HG03521 (cell line): ENCODE measurements around the gene MAFG.

Experiments
- ATAC-seq: cut with Tn5 transposase; IDR thresholded peaks from one replicate; pipeline ENCODE4 v1.9.1; 2021; ENCODE audit warnings: mild to moderate bottlenecking, moderate library complexity; ENCODE audit not compliant: unreplicated experiment

The MAFG gene

DNA sequence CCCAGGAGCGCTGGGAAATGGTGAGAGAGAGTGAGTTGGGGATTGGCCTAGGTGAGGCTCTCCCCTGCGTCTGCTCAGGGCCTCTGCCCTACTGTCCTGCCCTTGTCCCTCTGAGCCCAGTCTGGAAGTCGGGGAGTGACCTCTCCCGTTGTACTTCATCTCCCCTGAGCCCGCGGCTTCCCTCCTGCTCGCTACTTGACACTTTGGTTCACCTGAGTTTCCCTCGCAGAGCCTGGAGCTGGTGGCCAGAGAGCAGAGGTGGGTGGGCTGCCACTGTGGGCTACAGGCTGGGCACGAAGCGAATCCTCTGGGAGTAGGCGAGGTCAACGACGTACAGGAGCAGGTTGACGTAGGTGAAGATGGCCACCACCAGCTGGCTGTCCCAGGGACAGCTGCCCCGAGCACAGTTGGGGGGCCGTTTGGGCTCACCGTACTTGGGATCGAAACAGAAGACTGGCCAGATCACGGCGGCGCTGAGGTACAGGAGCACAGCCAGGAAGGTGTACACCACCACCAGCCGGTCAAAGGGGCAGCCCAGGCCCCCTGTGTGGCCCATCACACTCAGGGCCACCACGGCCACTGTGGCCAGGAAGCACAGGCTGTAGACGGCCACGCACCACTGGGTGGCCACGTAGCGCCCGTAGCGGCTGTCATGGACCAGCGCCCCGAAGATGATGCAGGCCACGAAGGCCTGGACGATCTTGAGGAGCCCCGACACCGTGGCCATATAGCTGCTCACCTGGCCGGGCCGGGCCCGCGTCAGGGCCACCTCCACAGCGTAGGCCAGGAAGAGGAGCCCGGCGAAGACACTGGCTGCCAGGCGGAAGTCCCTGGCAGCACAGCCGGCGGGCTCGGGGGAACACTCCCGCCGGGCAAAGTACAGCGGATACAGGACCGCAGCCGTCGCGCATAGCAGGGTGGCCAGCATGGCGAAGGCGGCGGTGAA lies 13.3 kb upstream of the MAFG start:
- ATAC-seq: no peak

- ATAC-seq: no peak
Measured at GRCh38 chr17:81939881-81940385, 12.4 kb upstream of the MAFG start.

- ATAC-seq: no peak
Measured at GRCh38 chr17:81939218-81939617, 11.7 kb upstream of the MAFG start.

DNA sequence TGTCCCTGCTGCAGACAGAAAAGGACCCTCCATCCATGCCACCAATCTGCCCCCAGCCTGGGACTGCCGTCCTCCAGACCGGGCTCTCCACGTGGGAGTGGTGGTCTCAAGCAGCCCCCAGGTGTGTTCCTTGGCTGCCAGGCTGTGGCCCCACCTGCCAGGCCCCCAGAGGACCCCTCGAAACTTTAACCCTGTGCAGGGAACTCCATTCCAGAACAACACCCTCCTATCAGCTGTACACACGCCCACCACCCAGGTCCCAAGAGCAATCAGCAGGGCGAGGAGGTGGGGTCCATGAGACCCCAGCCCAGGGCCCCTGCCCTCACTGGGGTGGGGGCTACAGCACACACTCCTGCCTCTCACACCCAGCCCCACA lies 8.2 kb upstream of the MAFG start:
- ATAC-seq: no peak

DNA sequence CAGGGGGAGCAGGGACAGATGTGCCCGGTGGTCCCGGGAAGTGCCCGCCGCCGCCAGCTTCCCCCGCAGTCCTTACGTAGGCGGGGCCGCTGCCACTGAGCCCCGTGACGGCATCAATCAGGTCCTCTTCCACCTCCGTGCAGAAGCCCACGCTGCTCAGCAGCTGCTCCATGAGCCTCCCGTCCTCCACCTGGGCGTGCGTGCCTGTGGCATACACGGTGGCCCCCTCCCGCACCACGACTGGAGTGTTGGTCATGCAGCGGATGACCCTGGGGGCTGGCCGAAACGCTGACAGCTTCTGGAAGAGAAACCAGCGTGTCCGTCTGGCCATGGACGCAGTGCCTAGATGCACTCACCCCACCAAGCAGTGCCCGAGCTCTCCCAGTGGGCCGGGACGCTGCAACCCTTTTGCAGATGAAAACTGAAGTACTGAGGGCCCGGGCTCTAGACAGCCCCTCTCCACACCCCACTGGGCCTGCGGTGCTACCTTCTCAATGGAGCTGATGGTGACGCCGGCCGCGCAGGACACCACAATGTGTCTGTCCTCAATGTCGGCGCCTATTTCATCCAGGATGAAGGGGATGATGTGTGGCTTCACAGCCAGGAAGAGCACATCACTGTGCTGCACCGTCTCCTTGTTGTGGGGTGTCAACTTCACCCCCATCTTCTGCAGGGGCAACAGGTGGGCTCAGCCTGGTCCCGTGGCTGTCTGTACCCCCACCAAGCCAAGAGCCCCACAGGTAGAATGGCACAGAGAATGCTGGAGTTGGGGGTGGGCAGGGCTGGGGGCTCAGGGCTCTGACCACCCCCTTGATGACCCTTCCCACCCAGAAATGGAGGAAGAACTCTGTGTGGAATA lies 7.5 kb upstream of the MAFG start:
- no peak for ATAC-seq

GRCh38 chr17:81934098-81934757 lies 6.7 kb upstream of the MAFG start:
- no peak for ATAC-seq

- ATAC-seq: no peak
Measured at GRCh38 chr17:81933178-81933699, 5.7 kb upstream of the MAFG start.

DNA sequence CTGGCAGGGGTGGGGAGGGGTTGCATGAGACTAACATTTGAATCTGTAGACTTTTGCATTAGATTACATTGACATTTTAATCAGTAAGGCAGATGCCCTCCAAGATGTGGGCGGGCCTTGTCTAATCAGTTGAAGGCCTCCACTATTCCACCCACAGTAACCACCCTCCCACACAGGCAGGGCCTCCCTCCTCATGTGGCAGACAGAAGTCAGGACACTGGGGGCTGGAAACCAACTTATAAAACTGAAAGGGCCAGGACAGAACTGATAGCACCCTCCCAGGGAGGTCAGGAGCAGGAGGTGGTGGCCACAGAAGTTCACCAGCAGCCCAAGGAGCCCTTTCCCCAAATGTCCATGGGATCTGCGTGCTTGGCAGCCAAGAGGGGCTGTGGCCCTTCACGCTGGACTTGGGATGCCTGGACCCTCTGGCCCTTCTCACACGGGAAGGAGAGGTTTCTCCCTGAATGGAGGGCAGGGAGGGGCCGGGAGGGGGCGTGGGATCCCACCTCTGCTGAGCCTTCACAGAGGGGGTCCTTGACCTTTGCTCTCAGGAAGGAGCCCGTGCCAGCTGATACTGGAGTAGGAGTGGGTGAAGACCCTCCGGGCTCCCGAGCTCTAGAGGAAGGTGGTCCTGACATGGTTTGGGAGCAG lies 4.9 kb upstream of the MAFG start:
- ATAC-seq: no peak

DNA sequence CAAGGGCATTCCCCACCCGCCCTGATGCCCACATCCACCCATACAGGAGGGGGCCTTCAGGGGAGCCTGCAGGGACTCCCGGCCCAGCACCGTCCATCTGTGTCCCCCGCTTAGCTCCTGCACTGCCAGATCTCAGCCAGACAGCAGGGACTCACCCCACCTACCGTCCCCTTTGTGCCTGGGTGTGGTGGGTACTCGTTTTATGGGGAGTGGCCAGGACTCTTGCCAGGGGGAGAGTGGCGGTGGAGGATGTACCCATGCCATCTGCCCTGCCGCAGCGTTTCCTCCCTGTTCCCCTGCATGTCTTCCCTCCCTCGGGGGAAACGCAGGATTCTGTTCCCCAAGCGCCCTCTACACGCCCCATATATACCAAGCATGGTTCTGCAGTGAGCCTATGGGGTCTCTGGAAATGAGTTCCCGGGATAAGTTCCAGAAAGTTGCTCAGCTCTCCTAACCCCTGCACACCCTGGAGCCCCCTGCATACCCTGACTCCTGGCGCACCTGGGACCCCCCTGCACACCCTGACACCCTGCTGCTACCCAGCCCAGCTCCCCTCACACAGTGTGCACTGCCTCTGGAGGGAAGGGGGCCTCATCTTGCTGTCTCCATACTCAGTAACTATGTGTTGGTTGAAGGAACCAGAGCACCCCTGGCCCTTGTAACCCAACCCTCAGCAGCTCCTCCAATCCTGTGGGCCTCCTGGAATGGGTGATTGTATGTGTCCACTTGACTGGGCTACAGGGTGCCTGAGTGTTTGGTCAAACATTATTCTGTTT lies 4.2 kb upstream of the MAFG start:
- no peak for ATAC-seq

GRCh38 chr17:81931189-81931556 lies 3.6 kb upstream of the MAFG start:
- no peak for ATAC-seq

GRCh38 chr17:81930142-81931125 lies 2.9 kb upstream of the MAFG start:
- ATAC-seq: no peak

DNA sequence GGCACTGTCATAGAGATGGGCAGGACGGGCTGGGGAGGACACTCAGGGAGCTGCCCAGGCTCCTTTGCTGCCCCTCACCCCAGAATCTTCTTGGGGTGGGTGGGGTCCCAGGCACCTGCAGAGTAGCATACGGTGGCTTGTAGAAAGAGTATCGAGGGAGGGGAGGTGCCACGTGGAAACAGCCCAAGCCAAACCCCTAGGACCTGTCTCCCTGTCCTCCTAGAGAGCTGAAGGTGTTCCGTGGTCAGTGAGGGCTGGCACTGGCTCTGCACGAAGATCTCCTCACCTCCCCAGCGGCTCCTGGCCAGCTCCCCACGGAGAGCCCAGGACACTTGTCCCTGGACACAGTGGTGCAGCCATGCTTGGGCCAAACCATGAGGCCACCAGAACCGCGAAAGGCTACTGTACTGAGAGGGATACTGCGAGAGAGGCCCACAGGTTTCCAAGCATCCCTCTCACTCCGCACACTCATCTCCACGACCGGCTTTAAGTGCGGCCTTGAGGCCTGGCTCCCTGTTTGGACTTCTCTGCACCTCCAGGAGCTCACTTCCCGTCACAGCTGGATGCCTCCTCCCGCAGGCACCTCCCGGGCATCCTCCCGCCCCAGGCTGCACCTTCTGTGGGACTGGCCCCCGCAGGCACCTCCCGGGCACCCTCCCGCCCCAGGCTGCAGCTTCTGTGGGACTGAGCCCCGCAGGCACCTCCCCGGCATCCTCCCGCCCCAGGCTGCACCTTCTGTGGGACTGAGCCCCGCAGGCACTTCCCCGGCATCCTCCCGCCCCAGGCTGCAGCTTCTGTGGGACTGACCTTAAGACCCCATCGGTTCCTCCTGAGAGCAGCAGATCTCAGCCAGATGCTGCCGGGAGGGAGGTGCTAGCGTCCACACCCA lies 2.0 kb upstream of the MAFG start:
- no peak for ATAC-seq

- no peak for ATAC-seq
Measured at GRCh38 chr17:81928544-81929252, 1.2 kb upstream of the MAFG start.

DNA sequence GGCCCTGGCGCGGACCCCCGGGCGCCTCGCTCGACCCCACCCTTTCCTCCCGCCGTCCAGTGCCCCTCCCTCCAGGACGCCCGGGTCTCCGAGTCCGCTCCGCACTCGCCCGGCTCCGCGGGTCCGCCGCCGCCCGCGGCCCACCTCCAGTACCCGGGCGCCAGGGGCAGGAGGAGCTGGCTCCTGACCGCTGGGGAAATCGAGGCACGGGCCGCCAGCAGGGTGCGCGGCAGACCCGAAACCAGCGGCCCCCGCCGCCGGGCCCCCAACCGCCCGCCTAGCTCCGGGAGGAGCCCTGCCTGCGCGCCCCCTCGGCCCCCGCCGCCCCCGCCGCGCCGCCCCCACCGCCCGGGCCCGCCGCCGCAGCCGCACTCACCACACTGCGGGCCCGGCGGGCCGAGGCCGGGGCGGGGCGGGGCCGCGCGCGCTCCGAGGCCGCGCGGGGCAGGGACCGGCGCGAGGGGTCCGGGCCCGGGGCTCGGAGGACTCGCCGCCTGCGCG lies 333 bp downstream of the MAFG start:
- peak; percentile 7 for ATAC-seq

DNA sequence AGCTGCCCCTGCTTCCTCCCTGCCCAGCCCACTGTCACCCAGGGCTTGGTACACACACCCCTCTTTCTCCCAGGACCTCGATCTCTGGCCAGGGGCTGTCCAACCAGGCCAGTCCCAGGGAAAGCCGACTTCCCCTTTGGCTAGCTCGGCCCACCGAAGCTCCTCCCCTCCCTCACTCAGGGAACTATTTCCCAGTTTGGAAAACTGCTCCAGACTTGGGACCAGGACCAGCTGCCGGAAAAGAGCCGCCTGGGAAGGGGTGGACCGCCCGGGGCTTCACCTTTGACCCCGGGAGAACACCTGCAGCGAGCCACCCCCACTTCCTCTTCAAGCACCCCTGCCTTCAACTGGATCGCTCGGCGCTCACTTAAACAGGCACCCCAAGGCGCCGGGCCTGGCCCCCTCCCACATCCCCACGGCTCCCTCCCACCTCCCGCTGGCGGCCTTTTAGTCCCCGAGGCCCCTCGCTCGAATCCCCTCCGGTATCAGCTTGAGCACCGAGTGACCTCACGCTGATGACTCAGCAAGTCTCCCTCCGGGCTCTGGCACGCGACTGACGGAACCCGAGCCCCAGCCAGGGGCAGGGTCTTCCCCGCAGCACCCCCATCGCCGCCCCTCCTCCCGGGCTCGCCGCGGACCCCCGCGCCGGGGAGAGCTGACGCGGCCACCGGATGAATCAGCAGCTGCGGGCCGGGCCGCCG lies 934 bp downstream of the MAFG start:
- peak; percentile 10 for ATAC-seq

- ATAC-seq: no peak
Measured at GRCh38 chr17:81925860-81926450, 1.6 kb downstream of the MAFG start.
